K562 (cell line): Measurements from ENCODE around the gene VCAN. TPM values are rescaled to one million over a fixed set of nuclear protein-coding genes. Genes with fewer than 3 reads are reported as not detected.

Experiments
- ATAC-seq: fragments of 200-7000 bp; cut with Tn5 transposase; 3 replicates; pipeline ENCODE4 v1.9.1; 2020; ENCODE audit warnings: moderate library complexity
- BruUV-seq: library from RNA; stranded (reverse); fragments of 400-500 nt; replicated peaks from 2 replicates; lab custom pipeline; 2021; lab: Mats Ljungman, UMichigan
- CTCF ChIA-PET: fragments of 300-600 bp; formaldehyde crosslinking; extraction: SDS; loops from one replicate; lab custom pipeline; 2021; ENCODE audit warnings: low intra/inter-chr PET ratio; lab: Yijun Ruan, JAX
- POLR2A ChIA-PET: fragments of 300-600, 350-650 bp; sonication (Branson Sonifier 250); formaldehyde crosslinking; extraction: SDS; loops from one replicate; lab custom pipeline; 2021; ENCODE audit warnings: antibody characterized with exemption, inconsistent platforms; lab: Yijun Ruan, JAX
- DNase-seq, 4 experiments: peaks; one replicate each; pipeline versions ENCODE4 v3.0.0 to v3.0.0-alpha.2; 2011 to 2018; ENCODE audit warnings: low spot score in 3 of 4, mixed read lengths in 3 of 4; ENCODE audit errors: extremely low read depth in 1 of 4
- FAIRE-seq: peaks from 2 replicates; lab custom pipeline; 2011; peaks lifted over from hg19 to GRCh38; lab: Jason Lieb, UNC
- H2AFZ ChIP-seq: 2 replicates; pipeline ENCODE4 v1.6.0; 2011; ENCODE audit warnings: low read depth, low read length, control low read depth, inconsistent platforms
- H3K27ac ChIP-seq: fragments of 200-600 bp; 3 replicates; pipeline ENCODE4 v1.8.0; 2011; ENCODE audit warnings: low read depth, mild to moderate bottlenecking, control low read depth, inconsistent platforms, low read length, moderate library complexity, mixed read lengths; ENCODE audit errors: extremely low read depth
- H3K27me3 ChIP-seq, 2 experiments: fragments of 300-600 bp in 1 of 2; 2 replicates in 1 of 2; 3 replicates in 1 of 2; pipeline versions ENCODE4 v1.6.0 to v1.8.0; 2011; ENCODE audit warnings: inconsistent platforms in 2 of 2, low read length in 2 of 2, mild to moderate bottlenecking in 1 of 2, mixed read lengths in 1 of 2, moderate library complexity in 1 of 2; ENCODE audit not compliant: control insufficient read depth in 2 of 2, insufficient read depth in 2 of 2
- H3K36me3 ChIP-seq: fragments of 300-600 bp; 3 replicates; pipeline ENCODE4 v1.8.0; 2011; ENCODE audit warnings: mild to moderate bottlenecking, low read length, inconsistent platforms; ENCODE audit not compliant: control insufficient read depth, insufficient read depth
- H3K4me1 ChIP-seq, 2 experiments: fragments of 200-600 bp in 1 of 2; replicated peaks in 1 of 2; 2 replicates in 1 of 2; 3 replicates in 1 of 2; pipeline versions ENCODE4 v1.5.1 to v1.8.0; 2011; ENCODE audit warnings: inconsistent platforms in 2 of 2, low read length in 2 of 2, mild to moderate bottlenecking in 1 of 2, mixed read lengths in 1 of 2, moderate library complexity in 1 of 2; ENCODE audit not compliant: control insufficient read depth in 2 of 2, insufficient read depth in 2 of 2
- H3K4me2 ChIP-seq: 2 replicates; pipeline ENCODE4 v1.6.1; 2011; ENCODE audit warnings: low read length, control low read depth, inconsistent platforms, mixed read lengths; ENCODE audit not compliant: insufficient read depth
- H3K4me3 ChIP-seq: fragments of 200-600 bp; sonication (generic), shearing (Covaris generic); 2 replicates; pipeline ENCODE4 v1.5.1; 2016; ENCODE audit warnings: control low read depth, inconsistent platforms
- H3K79me2 ChIP-seq: fragments of 200-600 bp; 3 replicates; pipeline ENCODE4 v1.8.0; 2011; ENCODE audit warnings: low read length, inconsistent platforms; ENCODE audit not compliant: control insufficient read depth, insufficient read depth
- H3K9ac ChIP-seq, 2 experiments: 2 replicates each; pipeline versions ENCODE4 v1.6.0 to v1.6.1; 2011; ENCODE audit warnings: low read depth in 2 of 2, low read length in 2 of 2, control low read depth in 1 of 2, inconsistent platforms in 1 of 2, mild to moderate bottlenecking in 1 of 2, mixed read lengths in 1 of 2; ENCODE audit not compliant: insufficient read depth in 1 of 2
- H3K9me1 ChIP-seq: one replicate; pipeline ENCODE4 v1.6.0; 2011; ENCODE audit warnings: inconsistent platforms, mild to moderate bottlenecking, low read length, moderate library complexity; ENCODE audit not compliant: control insufficient read depth, insufficient read depth
- H3K9me3 ChIP-seq: replicated peaks from 2 replicates; pipeline ENCODE4 v1.5.1; 2011; ENCODE audit warnings: low read depth, low read length, inconsistent platforms; ENCODE audit not compliant: control insufficient read depth, insufficient read depth
- H4K20me1 ChIP-seq: replicated peaks from 2 replicates; pipeline ENCODE4 v1.6.1; 2011; ENCODE audit warnings: low read length, inconsistent platforms, mixed read lengths; ENCODE audit not compliant: control insufficient read depth, insufficient read depth
- E4F1 ChIP-seq: fragments of 250-450 bp; sonication (Bioruptor Pico); IDR thresholded peaks from 2 replicates; pipeline ENCODE4 v1.5.0; 2021; ENCODE audit warnings: mild to moderate bottlenecking, borderline replicate concordance
- HDGF ChIP-seq: fragments of 450-650 bp; IDR thresholded peaks from 2 replicates; pipeline ENCODE4 v1.6.1; 2016
- KDM1A ChIP-seq, 2 experiments: fragments of 450-650 bp; IDR thresholded peaks; 2 replicates each; pipeline ENCODE4 v1.6.1; 2016; ENCODE audit warnings: mild to moderate bottlenecking in 2 of 2
- NONO ChIP-seq, 2 experiments: fragments of 200-400 bp in 1 of 2; fragments of 450-650 bp in 1 of 2; formaldehyde crosslinking in 1 of 2; IDR thresholded peaks; 2 replicates each; pipeline ENCODE4 v1.6.1; 2017; ENCODE audit warnings: low read depth in 2 of 2, mild to moderate bottlenecking in 2 of 2, moderate library complexity in 2 of 2, low read length in 1 of 2
- RBM39 ChIP-seq: fragments of 200-400 bp; formaldehyde crosslinking; optimal IDR thresholded peaks from 2 replicates; pipeline ENCODE3; 2018; ENCODE audit warnings: low read depth, low read length
- ZNF41 ChIP-seq: fragments of 250-450 bp; sonication (Bioruptor Pico); conservative IDR thresholded peaks from 2 replicates; pipeline ENCODE4 v1.4.0; 2020; ENCODE audit warnings: mild to moderate bottlenecking
- WGBS: fragments of 100-300 bp; shearing (Covaris generic); methylation state at CpG from one replicate; pipeline ENCODE4 v1.1.6; 2016; ENCODE audit warnings: low coverage, mixed read lengths; ENCODE audit not compliant: insufficient coverage; ENCODE audit errors: missing lambda C conversion rate; 5-methylcytosine and 5-hydroxymethylcytosine counted together
- in situ Hi-C: fragments of 300-500 bp; cut with MboI; formaldehyde crosslinking; loops from 4 replicates; pipeline ENCODE4 v1.15.0; 2018; ENCODE audit warnings: inconsistent platforms, mixed read lengths
- intact Hi-C: fragments of 100-400 bp; cut with micrococcal nuclease; formaldehyde crosslinking; loops from 2 replicates; pipeline ENCODE4 v1.14.2; 2022
- polyA plus RNA-seq, 8 experiments: library from polyadenylated mRNA; depleted of rRNA in 4 of 8; stranded (reverse) in 5 of 8; unstranded in 3 of 8; fragments of >200 nt; fragmentation: Nextera tagmentation in 2 of 8; fragmentation: Illumina TruSeq in 1 of 8; extraction: Ambion mirVana in 2 of 8; extraction: Trizol in 1 of 8; gene quantifications; 2 replicates each; pipeline versions ENCODE4 v1.2.1 to v1.2.3, GENCODE V29; 2011 to 2014; ENCODE audit warnings: inconsistent platforms in 1 of 8, missing spikeins in 1 of 8
- total RNA-seq, 7 experiments: library from RNA; depleted of rRNA in 6 of 7; stranded (reverse); fragments of >200 nt in 6 of 7; fragmentation: Illumina TruSeq in 2 of 7; extraction: Trizol in 2 of 7; gene quantifications; 2 replicates each; pipeline versions ENCODE4 v1.2.1 to v1.2.3, GENCODE V29; 2011 to 2021; ENCODE audit warnings: low replicate concordance in 1 of 7

VCAN gene
- total and polyA plus RNA-seq, 9 of the 15 experiments (the other 6 are each of a cell fraction or from before 2014, with no cell fraction given), result 0.01 to 0.33 (median 0.05) TPM

GRCh38 chr5:83568186-83568585 is 96.6 kb downstream of the VCAN start (continued):
- TF ChIP-seq KDM1A (IDR thresholded peaks at IDR 0.05) (0 out of 4 replicates have a peak, but pooled peaks of 1 of the 2 experiments have one; percentile 15), NONO (IDR thresholded peaks at IDR 0.05; ENCODE audit: low read depth in 2 of 2, low read length in 1 of 2) (no peak)

GRCh38 chr5:83570916-83571315 is 99.4 kb downstream of the VCAN start:
- Histone ChIP-seq H3K4me1 (no peaks in the 10 kb centered on the region), H3K27me3 (no peaks in the 10 kb centered on the region), H3K36me3 (no peaks in the 10 kb centered on the region), H3K9me3 (no peaks in the 10 kb centered on the region), H2AFZ (no peak overlapping the region), H4K20me1 (no peaks in the 10 kb centered on the region), H3K79me2 (no peaks in the 10 kb centered on the region), H3K9ac (no peak overlapping the region), H3K9me1 (no peaks in the 10 kb centered on the region), H3K4me3 (no peak overlapping the region), H3K4me2 (no peak overlapping the region)
- no peak for DNase-seq
- intact Hi-C loops, result no loop called here
- no peak for FAIRE-seq
- in situ Hi-C loops, result no loop called here
- ChIA-PET CTCF (no interaction called here), POLR2A (no interaction called here)
- 0% methylated on average over 2 of the region's 2 CpGs for WGBS
- no peak for ATAC-seq
- BruUV-seq, result no TSS peak
- no peak for TF ChIP-seq RBM39
- no peak for TF ChIP-seq ZNF41 (CRISPR knock-in tag)
- no peak for TF ChIP-seq HDGF
- TF ChIP-seq E4F1 (CRISPR knock-in tag), result no peak
- TF ChIP-seq, all 486 proteins: peak for 0
- H3K27ac ChIP-seq, result no peak overlapping the region
